Femur (tissue), 1 donor: ENCODE measurements around the gene NPEPL1.

ENCODE experiments used
- DNase-seq: peaks from one replicate; pipeline ENCODE4 v3.0.0-alpha.2; 2017

The NPEPL1 gene

GRCh38 chr20:58658760-58659159, 33.8 kb upstream of the NPEPL1 start:
- DNase-seq, result no peak

GRCh38 chr20:58659841-58660240, 32.8 kb upstream of the NPEPL1 start:
- DNase-seq, result no peak

GRCh38 chr20:58660855-58661597, 31.6 kb upstream of the NPEPL1 start:
- peak; percentile 51 for DNase-seq

GRCh38 chr20:58661598-58662473, 30.8 kb upstream of the NPEPL1 start:
- no peak for DNase-seq

- DNase-seq, result no peak
Measured at GRCh38 chr20:58664331-58664730, 28.3 kb upstream of the NPEPL1 start.

GRCh38 chr20:58664883-58665282, 27.7 kb upstream of the NPEPL1 start:
- DNase-seq, result no peak

GRCh38 chr20:58665606-58666005, 27.0 kb upstream of the NPEPL1 start:
- no peak for DNase-seq

GRCh38 chr20:58666702-58667101, 25.9 kb upstream of the NPEPL1 start:
- DNase-seq, result no peak

- DNase-seq, result no peak
Measured at GRCh38 chr20:58667975-58668374, 24.6 kb upstream of the NPEPL1 start.

GRCh38 chr20:58668901-58669286, 23.7 kb upstream of the NPEPL1 start:
- no peak for DNase-seq

GRCh38 chr20:58669287-58670006, 23.2 kb upstream of the NPEPL1 start:
- DNase-seq, result no peak

- no peak for DNase-seq
Measured at GRCh38 chr20:58670102-58670501, 22.5 kb upstream of the NPEPL1 start.

- no peak for DNase-seq
Measured at GRCh38 chr20:58670659-58671058, 21.9 kb upstream of the NPEPL1 start.

- DNase-seq, result no peak
Measured at GRCh38 chr20:58673119-58673518, 19.5 kb upstream of the NPEPL1 start.

GRCh38 chr20:58675146-58675584, 17.4 kb upstream of the NPEPL1 start:
- no peak for DNase-seq

GRCh38 chr20:58675641-58676040, 17.0 kb upstream of the NPEPL1 start:
- DNase-seq, result no peak

- DNase-seq, result no peak
Measured at GRCh38 chr20:58676161-58676560, 16.4 kb upstream of the NPEPL1 start.

GRCh38 chr20:58677079-58677604, 15.5 kb upstream of the NPEPL1 start:
- no peak for DNase-seq

GRCh38 chr20:58677808-58678207, 14.8 kb upstream of the NPEPL1 start:
- no peak for DNase-seq

- no peak for DNase-seq
Measured at GRCh38 chr20:58678806-58679205, 13.8 kb upstream of the NPEPL1 start.

GRCh38 chr20:58682656-58683531, 9.7 kb upstream of the NPEPL1 start:
- DNase-seq, result no peak

GRCh38 chr20:58684291-58684690, 8.3 kb upstream of the NPEPL1 start:
- no peak for DNase-seq
